DND-41 (cell line): ENCODE data around the gene IL1RN.

ENCODE experiments used
- ATAC-seq: fragments of 200-7000 bp; cut with Tn5 transposase; 3 replicates; pipeline ENCODE4 v1.9.1; 2021; ENCODE audit warnings: low read depth; ENCODE audit not compliant: insufficient read depth
- DNase-seq: peaks from one replicate; pipeline ENCODE4 v3.0.0-alpha.2; 2020
- H2AFZ ChIP-seq: 2 replicates; pipeline ENCODE4 v1.6.0; 2012; ENCODE audit warnings: low read depth, low read length
- H3K27ac ChIP-seq: 2 replicates; pipeline ENCODE4 v1.5.1; 2012; ENCODE audit warnings: low read length, inconsistent platforms
- H3K27me3 ChIP-seq: fragments of 200-600 bp; sonication (generic); 2 replicates; pipeline ENCODE4 v1.6.0; 2012; ENCODE audit warnings: low read length, mild to moderate bottlenecking, inconsistent platforms; ENCODE audit not compliant: insufficient read depth, poor library complexity
- H3K36me3 ChIP-seq: 2 replicates; pipeline ENCODE4 v1.5.1; 2012; ENCODE audit warnings: low read length, inconsistent platforms; ENCODE audit not compliant: insufficient read depth
- H3K4me1 ChIP-seq: 2 replicates; pipeline ENCODE4 v1.5.1; 2012; ENCODE audit warnings: mild to moderate bottlenecking, low read length; ENCODE audit not compliant: insufficient read depth
- H3K4me2 ChIP-seq: 2 replicates; pipeline ENCODE4 v1.6.0; 2012; ENCODE audit warnings: mild to moderate bottlenecking, moderate library complexity, low read length, inconsistent platforms; ENCODE audit not compliant: insufficient read depth
- H3K4me3 ChIP-seq, 2 experiments: fragments of 200-600 bp in 1 of 2; shearing (Covaris generic) in 1 of 2; 2 replicates each; pipeline ENCODE4 v1.5.1; 2012 to 2016; ENCODE audit warnings: inconsistent platforms in 2 of 2, low read length in 2 of 2, mild to moderate bottlenecking in 2 of 2, low read depth in 1 of 2, moderate library complexity in 1 of 2
- H3K79me2 ChIP-seq: 2 replicates; pipeline ENCODE4 v1.6.0; 2012; ENCODE audit warnings: low read length, inconsistent platforms; ENCODE audit not compliant: insufficient read depth
- H3K9ac ChIP-seq: 2 replicates; pipeline ENCODE4 v1.6.0; 2012; ENCODE audit warnings: low read depth, mild to moderate bottlenecking, inconsistent platforms, low read length, moderate library complexity
- H3K9me3 ChIP-seq: 2 replicates; pipeline ENCODE4 v1.5.1; 2012; ENCODE audit warnings: low read length, moderate library complexity, mild to moderate bottlenecking, inconsistent platforms; ENCODE audit not compliant: insufficient read depth, severe bottlenecking
- H4K20me1 ChIP-seq: 2 replicates; pipeline ENCODE4 v1.6.0; 2012; ENCODE audit warnings: low read length; ENCODE audit not compliant: insufficient read depth
- EZH2 ChIP-seq: IDR thresholded peaks from 3 replicates; pipeline ENCODE4 v1.6.1; 2012; ENCODE audit warnings: borderline replicate concordance, low read depth, mild to moderate bottlenecking, moderate library complexity, low read length, inconsistent platforms; ENCODE audit not compliant: severe bottlenecking
- TF ChIP-seq, protein P1 (sequence below): IDR thresholded peaks from 2 replicates; pipeline ENCODE4 v1.5.1; 2012; ENCODE audit warnings: borderline replicate concordance, low read length, moderate library complexity, mild to moderate bottlenecking; ENCODE audit not compliant: poor library complexity, severe bottlenecking; ENCODE audit errors: extremely low read depth

The IL1RN gene

DNA sequence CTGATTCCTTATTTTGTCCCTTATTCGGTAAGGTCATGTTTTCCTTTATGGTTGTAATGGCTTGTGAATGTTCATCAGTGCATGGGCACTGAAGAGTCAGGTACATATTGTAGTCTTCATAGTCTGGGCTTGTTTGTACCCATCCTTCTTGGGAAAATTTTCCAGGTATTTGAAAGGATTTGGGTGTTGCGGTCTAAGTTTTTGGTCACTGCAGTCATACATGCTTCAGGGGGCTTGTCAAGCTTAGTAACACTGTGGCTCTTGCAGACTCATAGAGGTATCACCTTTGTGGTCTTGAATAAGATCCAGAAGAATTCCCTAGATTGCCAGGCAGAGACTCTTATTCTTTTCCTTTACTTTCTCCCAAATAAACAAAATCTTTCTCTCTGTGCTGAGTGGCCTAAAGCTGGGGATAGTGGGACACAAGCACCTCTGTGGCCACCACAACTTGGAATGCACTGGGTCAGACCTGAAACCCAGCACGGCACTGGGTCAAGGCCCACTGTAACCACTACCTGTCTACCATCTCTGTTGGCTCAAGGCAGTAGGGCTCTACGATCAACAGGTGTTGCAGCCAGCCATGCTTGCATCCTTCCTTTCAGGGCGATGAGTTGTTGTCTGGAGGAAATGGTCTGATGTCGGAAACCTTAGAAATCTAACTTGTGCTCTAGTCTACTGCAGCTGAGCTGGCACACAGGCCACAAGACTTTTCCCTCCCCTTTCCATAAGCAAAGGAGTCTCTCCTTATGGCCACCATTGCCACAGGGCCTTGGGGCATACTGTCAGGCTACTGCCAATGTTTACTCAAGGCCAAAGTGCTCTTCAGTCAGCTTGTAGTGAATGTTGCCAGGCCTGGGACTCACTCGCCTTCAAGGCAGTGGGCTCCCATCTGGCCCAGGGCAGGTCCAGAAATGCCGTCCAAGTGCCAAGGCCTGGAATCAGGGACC lies 21.5 kb downstream of the IL1RN start:
- Histone ChIP-seq H3K79me2 (no peaks in the 10 kb centered on the region), H3K9ac (no peak overlapping the region), H3K4me3 (no peak overlapping the region), H2AFZ (no peak overlapping the region), H3K36me3 (no peaks in the 10 kb centered on the region), H3K27ac (no peak overlapping the region), H3K4me2 (no peak overlapping the region), H3K4me1 (no peaks in the 10 kb centered on the region), H3K27me3 (no peaks in the 10 kb centered on the region), H4K20me1 (no peaks in the 10 kb centered on the region), H3K9me3 (no peaks in the 10 kb centered on the region)
- DNase-seq, result no peak
- ATAC-seq, result no peak
- TF ChIP-seq, protein P1, sequence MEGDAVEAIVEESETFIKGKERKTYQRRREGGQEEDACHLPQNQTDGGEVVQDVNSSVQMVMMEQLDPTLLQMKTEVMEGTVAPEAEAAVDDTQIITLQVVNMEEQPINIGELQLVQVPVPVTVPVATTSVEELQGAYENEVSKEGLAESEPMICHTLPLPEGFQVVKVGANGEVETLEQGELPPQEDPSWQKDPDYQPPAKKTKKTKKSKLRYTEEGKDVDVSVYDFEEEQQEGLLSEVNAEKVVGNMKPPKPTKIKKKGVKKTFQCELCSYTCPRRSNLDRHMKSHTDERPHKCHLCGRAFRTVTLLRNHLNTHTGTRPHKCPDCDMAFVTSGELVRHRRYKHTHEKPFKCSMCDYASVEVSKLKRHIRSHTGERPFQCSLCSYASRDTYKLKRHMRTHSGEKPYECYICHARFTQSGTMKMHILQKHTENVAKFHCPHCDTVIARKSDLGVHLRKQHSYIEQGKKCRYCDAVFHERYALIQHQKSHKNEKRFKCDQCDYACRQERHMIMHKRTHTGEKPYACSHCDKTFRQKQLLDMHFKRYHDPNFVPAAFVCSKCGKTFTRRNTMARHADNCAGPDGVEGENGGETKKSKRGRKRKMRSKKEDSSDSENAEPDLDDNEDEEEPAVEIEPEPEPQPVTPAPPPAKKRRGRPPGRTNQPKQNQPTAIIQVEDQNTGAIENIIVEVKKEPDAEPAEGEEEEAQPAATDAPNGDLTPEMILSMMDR, result no peak
- no peak for TF ChIP-seq EZH2

DNA sequence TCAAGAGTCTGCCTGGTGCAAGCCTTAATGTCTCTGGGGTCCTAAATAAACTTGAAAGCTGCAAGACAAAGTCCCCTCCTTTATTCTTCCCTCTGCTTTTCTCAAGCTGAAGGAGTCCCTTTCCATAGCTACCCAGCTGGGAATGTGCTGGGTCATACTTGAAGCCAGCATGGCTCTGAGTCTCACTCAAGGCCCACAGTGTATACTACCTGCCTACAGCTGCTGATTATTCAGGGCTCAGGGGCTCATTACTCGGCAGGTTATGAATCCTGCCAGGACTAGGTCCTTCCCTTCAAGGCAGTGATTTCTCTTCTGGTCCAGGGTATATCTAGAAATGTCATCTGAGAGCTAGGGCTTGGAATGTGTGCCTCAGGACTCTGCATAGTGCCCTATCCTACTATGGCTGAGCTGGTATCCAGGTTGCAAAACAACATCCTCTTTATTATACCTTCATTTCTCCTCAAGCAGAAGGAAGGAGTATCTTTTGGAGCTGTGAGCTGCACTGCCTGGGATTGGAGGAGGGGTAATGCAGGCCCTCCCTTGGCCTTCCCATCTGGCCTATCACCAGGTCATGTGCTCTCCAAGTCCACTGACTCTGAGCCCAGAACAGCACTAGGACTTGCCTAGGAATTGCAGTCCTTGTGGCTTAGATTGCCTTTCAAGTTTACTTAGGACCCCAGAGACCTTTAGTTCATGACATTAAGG lies 22.3 kb downstream of the IL1RN start:
- TF ChIP-seq, protein P1, result no peak
- no peak for TF ChIP-seq EZH2
- Histone ChIP-seq H3K9ac (no peak overlapping the region), H3K4me2 (no peak overlapping the region), H3K36me3 (no peaks in the 10 kb centered on the region), H3K4me1 (no peaks in the 10 kb centered on the region), H3K4me3 (no peak overlapping the region), H4K20me1 (no peaks in the 10 kb centered on the region), H3K79me2 (no peaks in the 10 kb centered on the region), H3K9me3 (no peaks in the 10 kb centered on the region), H3K27ac (no peak overlapping the region), H3K27me3 (no peaks in the 10 kb centered on the region), H2AFZ (no peak overlapping the region)
- no peak for DNase-seq
- no peak for ATAC-seq

DNA sequence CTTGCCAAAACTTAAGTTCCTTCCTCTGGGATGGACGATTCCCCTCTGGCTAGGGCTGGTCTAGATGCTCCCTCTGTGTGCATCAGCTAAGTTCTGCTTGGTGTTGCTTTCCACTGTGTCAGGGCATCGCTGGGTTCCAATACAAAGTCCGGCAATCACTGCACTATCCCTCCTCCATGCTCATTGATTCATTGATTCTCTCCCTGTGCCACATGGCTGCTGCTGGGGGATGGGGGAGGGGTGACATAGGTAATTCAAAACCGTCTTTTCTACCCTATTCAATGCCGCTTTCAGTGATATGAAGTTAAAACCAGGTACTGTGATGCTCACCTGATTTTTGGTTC lies 22.8 kb downstream of the IL1RN start:
- H2AFZ ChIP-seq, result no peak overlapping the region
- H3K27me3 ChIP-seq, result no peaks in the 10 kb centered on the region
- H3K4me2 ChIP-seq, result no peak overlapping the region
- H3K79me2 ChIP-seq, result no peaks in the 10 kb centered on the region
- H3K4me3 ChIP-seq, result no peak overlapping the region
- ATAC-seq (no peak), DNase-seq (no peak)
- no peaks in the 10 kb centered on the region for H3K36me3 ChIP-seq
- no peak overlapping the region for H3K27ac ChIP-seq
- TF ChIP-seq, protein P1, result no peak
- no peak for TF ChIP-seq EZH2
- H3K9ac ChIP-seq, result no peak overlapping the region
- H3K9me3 ChIP-seq, result no peaks in the 10 kb centered on the region
- no peaks in the 10 kb centered on the region for H3K4me1 ChIP-seq
- no peaks in the 10 kb centered on the region for H4K20me1 ChIP-seq
